Measurements from ENCODE around the gene CTR9.

- TF ChIP-seq POLR2A (IDR thresholded peaks at IDR 0.05; ENCODE audit: low read depth, low read length) = no peak
- no peak for TF ChIP-seq POLR2AphosphoS5 (IDR thresholded peaks at IDR 0.05; ENCODE audit: low read depth, low read length)
- TF ChIP-seq TAF1 (IDR thresholded peaks at IDR 0.05; ENCODE audit: low read depth, low read length) = no peak
- TF ChIP-seq SPI1 (IDR thresholded peaks at IDR 0.05; ENCODE audit: low read depth, low read length) = no peak
Observed at GRCh38 chr11:10808235-10808552, 57.1 kb downstream of the CTR9 start.
